COLO668 (cell line): ENCODE data around the gene RNASE13.

Experiments used
- DNase-seq: peaks from one replicate; lab custom pipeline; 2025; ENCODE audit not compliant: unreplicated experiment; lab: John Stamatoyannopoulos, UW

The RNASE13 gene

DNA sequence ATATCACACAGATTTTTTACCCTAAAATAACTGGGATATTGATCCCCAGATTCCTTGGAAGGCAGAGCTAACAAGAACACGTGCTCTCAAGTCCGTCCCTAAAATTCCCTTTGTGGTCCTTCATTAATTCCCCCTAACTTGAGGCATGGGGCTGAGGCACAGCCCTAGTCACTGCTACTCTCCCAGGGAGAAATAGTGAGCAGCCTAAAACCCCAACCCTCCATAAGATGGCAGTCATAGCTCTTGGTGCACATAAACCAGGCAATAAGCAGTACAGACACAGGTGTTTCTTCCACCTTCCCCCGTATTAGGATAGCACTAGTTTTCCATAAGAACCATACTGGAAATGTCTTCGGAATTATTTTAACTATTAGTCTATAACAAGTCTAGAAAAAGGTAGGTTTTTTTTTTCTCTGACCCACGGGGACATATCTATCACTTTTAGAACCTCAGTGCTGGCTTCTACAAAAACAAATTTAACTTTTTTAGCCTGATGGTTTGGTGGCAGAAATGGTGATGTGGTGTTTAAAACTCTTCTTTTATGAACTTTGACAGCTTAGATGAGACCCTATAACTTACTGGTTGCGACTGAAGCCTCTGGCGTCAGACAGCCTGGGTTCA lies 32.4 kb upstream of the RNASE13 start:
- no peak for DNase-seq

DNA sequence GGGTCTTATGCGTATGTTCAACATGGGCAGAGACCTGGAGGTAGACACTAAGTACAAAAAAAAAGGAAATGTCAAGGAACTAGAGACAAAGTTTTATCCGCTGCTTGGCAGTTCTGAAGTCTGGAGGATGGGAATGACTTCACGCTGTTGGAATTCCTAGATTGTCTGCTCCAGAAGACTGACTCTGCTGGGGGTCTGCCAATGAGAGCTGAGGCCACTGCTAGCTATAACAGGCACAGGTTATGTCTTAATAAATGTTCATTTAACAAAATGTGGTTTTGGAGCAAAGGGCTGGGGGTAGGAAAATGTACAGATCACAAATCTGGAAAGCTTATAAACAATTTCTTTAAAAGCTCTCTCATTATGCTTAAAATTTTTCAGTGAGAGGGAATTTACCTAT lies 28.9 kb upstream of the RNASE13 start:
- DNase-seq: no peak

DNA sequence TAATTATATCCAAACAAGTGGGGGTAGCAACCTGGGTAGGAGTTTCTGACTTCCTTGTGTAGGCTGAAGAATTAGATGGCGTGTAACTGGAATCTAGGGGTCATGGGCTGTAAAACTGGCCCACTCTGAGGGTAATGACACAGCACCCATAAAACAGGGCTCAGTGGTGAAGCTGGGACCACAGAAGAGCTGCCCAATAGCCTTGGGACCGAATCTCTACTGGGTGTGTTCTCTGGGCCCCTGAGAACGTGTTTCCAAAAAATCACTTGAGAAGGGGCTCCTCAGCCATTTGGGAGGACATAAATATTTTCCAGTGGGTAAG lies 26.7 kb upstream of the RNASE13 start:
- DNase-seq: no peak

DNA sequence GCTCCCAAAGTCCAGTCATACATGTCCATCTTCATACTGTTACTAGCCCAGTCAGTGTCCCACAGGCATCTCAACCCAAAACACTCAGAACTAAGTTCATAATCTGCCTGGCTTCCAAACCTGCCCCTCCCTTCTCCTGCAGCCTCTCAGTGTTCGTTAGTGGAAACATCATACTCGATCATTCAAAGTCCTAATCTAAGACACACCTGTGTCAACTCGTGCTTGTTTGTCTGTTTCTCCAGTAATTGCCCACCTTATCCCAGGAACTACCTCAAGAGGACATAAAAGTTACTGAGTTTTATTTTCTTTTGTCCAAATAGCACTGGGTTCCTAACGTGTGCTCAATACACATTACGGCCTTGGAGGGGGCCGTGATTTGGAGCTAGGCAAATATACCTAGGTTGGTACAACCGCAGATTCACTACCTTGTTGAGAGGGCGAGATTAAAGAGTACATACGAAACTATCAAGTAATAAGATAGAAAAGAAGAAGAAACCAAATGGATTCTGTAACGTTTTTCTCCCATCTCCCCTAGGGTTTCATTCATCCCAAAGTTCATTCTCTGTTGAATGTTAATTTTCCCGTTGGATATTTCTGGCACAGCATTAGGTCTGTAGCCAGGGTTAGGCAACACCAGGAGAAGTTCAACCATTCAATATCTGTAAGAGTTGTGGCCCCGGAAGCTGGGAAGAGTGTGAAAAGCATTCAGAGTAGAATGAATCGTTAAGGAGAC lies 26.2 kb upstream of the RNASE13 start:
- DNase-seq: no peak

DNA sequence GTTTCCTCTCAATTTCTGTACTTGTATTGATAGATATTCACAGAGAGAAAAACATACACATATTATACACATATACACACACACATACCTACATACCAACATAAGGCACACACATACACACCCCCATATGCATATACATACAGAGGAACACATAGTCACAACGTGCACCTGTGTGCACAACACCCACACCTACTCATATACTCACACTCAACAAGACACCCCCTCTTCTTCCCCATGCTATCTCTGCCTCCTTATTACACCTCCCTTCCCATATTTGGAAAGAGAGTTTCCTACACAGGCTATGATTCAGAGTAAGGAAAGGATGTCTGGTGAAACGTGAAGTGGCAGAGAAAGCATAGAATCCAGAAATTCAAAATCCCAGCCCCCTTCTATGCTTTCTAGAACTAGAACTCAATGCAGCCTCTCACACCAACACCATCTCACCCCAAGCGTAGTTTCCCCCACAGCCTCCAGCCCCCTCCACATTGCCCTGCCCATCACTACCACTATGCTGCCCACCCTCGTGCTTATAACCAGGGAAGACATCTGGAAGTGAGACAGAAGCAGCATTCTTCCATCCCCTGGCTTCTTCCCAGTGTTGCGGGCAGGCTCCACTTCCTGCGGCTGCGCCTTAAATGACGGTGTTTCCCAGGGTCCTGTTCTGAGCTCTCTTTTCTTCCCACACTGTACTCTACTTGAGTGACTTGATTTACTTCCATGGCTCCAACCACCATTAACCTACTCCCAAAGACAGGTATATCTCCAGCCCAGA lies 25.4 kb upstream of the RNASE13 start:
- DNase-seq: no peak

DNA sequence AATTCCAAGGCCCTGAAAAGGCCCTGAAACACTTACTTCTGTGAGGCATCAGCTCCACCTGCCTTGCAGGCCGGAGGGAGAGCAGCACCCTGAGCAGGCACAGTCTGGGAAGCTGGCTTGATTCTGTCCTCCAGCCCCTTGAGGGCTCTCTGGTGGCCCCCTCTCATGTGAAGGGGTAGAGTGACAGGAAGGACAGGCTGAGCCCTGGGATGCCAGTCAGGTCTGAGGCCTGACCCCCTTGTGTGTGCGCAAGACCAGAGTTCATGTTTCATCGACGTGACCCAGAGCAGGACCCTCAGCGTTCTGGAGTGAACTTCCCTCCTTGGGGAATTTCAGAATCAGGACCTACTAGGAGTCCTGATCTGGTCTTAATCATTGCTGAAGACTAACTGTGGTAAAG lies 24.3 kb upstream of the RNASE13 start:
- DNase-seq: no peak

DNA sequence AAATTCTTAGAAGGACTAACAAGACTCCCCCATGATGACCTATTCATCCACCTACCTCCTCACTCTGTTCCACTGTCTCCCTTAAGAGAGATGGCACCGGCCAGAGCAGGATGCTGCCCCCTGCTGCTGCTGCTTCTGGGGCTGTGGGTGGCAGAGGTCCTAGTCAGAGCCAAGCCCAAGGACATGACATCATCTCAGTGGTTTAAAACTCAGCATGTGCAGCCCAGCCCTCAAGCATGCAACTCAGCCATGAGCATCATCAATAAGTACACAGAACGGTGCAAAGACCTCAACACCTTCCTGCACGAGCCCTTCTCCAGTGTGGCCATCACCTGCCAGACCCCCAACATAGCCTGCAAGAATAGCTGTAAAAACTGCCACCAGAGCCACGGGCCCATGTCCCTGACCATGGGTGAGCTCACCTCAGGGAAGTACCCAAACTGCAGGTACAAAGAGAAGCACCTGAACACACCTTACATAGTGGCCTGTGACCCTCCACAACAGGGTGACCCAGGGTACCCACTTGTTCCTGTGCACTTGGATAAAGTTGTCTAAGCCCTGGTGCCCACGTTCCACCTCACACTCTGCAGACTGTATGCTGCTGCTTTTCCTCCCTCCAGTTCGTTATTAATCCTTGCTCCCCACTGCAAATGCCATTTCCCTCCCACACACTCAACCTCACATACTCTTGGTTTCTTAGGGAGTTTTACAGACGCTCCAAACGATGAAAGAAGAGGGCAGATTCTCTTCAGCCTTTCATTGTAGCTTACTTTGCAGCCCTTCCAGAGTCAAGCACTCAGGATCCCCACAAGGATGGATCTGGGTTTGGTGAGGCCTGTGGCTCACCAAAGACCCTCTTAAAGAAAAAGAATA lies 23.4 kb upstream of the RNASE13 start, which contains the start of gene RNASE8:
Gene RNASE8 (plus strand): TSS at position 20 of the 873 bp plus-strand sequence. CDS start 71 bp downstream, at position 91.
- DNase-seq: no peak

DNA sequence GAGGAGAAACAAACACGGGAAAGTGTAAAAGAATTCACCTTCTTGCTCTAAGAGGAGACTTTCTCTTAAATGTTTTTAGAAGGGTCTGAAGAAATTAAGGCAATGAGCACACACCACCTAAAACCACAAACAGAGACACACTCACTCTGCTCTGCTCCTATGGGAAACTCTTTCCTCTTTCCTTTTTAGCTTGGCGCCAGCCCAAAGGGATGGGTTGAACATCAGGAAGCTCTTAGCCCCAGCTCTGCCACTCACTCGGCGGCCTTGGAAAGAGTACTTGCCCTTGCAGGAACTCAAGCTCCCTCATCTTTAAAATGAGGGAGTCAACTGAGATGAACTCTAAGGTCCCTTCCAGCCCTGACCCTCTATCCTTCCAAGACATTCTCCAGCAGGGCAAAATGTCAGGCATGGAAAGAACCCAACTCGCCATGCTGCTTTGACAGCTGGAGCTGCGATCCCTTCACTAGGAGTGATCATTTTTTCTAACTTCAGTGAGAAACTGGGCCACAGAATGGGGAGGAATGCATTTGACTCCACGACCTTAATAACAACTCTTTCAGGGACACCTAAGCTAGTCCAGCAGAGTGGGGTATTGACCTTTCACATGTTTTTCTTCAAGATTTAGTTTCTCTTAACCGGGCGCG lies 22.0 kb upstream of the RNASE13 start:
- DNase-seq: no peak

DNA sequence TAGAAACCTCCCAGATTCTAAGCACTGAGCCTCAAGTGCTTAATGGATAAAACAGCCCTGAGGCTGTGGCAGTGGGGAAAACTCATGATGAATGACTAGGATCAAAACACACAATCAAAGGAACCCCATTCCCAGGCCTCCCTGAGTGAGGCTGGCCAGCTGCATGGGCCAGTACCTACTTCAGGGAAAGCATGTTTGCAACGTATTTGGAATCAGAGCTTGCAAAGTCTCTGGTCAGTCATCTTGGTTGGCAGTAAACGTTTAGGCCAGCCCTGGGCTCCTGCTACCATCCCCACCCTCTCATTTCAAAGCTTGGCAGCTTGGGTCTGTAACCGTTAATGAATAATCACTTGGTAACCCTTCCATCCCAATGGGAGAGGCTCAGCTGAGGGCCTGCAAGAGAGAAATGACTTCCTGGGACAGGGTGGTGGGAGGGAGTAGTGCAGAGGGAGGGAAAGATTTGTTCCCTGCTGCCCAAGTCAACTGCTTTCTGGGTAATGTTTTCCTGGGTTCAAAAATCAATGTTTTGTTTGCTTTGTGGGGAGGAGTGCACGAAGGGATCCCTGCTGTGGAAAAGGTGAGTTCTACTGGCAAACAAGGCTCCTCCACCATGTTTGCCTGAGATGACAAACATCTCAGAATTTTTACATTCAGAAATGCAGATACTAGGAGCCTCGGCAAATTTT lies 21.0 kb upstream of the RNASE13 start:
- DNase-seq: no peak

DNA sequence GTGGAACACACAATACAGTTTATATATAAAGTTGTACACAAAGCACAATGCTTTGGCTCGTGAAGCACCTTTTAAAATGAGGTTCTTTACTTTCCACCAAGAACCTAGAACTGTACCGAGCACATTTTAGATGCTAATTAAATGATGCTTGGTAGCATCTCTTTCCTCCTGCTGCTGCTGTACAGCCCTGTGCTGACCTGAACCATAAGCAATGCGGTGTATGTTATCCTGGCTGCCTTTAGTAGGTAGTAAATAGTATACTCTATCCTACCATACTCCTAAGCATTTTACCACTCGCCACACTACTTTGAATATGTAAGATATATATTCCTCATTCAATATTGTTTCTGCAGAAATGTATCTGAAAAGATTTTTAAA lies 20.1 kb upstream of the RNASE13 start:
- no peak for DNase-seq

DNA sequence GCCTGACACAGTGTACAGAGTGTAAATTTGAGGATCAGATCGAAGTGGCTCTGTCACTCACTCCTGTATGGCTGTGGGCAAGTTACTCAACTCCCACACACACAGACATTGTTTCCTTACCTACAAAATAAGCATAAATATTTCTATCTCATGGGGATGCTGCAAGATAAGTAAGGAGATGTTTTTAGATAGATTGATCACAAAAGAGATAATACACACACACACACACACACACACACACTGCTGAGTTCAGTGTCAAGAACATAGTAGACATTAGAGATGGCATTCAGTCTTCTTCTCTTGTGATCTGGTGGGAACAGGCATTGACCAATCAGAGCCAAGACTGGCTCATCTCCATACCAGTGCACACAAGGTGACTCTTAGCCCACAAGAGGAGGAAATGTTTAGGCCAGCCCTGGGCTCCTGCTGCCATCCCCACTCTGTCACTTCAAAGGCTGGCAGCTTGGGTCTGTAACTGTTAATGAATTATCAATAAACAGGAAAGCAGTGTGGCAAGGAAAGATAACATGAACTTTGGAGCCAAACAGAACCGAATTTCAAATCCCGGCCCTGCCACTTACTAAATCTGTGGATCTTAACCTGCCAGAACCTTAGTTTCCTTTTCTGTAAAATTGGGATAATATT lies 19.6 kb upstream of the RNASE13 start:
- DNase-seq: no peak

DNA sequence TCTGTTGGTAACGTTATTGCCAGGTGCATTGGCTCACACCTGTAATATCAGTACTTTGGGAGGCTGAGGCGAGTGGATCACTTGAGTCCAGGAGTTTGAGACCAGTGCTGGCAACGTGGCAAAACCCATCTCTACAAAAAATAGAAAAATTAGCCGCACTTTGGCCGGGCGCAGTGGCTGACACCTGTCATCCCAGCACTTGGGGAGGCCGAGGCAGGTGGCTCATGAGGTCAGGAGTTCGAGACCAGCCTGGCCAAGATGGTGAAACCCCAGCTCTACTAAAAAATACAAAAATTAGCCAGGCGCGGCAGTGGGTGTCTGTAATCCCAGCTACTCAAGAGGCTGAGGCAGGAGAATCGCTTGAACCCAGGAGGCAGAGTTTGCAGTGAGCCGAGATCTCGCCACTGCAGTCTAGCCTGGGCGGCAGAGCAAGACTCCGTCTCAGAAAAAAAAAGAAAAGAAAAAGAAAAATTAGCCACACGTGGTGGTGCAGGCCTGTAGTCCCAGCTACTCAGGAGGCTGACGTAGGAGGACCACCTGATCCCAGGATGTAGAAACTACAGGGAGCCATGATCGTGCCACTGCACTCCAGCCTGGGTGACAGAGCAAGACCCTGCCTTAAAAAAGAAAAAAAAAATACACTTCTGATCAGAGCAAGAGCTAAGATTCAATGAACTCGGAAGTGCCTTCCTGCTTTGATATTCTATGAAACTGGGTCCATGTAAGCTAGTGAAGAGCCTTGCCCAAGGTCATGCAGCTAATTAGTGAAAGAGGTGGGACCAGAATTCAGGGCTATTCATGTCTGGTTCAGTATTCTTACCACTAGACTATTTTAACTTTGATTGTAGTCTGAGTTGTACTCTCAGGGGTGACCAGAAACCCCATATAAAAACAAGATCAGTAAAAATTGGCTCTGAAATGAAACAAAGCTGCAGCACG lies 18.8 kb upstream of the RNASE13 start:
- DNase-seq: no peak

DNA sequence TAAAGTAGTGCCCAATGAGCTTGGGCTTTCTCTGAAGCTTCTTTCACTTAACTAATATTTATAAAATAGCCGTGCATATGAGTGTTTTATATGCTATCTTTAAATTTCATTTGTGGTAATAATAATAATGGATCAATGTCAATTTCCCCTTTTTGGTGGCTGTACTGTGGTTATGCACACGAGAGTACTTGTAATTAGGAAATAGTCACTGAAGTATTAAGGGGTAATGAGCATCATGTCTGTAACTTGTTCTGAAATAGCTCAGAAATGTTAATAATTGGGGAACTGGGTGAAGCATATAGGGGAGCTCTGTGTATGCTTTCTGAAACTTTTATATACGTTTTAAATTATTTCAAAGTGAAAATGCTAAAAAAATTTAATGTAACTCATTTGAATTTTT lies 16.0 kb upstream of the RNASE13 start:
- no peak for DNase-seq

DNA sequence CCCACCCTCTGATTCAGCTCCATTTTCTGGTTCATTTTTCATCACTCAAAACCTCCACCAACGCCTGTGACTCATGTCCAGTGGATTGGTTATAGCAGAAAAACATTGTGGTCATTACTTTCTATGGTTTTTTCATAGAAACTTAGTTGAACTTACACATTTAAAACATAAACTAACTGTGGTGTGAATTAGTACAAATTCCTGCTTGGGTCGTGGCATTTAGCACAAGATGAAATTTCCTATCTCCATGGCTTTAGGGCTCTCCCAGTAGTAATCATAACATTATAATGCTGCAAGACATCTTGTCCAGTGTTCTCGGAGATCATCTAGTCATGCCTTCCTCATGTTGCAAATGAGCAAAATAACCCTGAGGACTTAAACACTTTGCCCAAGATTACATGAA lies 14.7 kb upstream of the RNASE13 start:
- DNase-seq: no peak

DNA sequence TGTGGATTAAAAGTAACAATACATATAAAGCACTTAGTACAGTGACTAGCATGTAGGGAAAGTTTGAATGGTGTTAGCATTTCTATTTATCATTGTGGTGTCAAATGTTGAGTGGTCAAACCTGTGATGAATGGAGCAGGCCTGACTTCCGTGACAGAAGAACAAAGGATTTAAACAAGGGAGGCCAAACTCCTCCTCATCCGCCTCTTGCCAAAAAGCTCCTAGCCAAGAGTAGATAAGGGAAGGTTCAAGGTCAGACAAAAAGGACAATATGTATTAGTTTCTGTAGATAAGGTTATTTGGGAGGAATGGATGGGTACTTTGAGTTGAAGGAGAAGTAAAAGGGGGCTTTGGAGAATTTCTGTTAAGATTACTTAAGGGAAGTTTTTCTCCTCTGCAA lies 14.0 kb upstream of the RNASE13 start:
- DNase-seq: no peak

DNA sequence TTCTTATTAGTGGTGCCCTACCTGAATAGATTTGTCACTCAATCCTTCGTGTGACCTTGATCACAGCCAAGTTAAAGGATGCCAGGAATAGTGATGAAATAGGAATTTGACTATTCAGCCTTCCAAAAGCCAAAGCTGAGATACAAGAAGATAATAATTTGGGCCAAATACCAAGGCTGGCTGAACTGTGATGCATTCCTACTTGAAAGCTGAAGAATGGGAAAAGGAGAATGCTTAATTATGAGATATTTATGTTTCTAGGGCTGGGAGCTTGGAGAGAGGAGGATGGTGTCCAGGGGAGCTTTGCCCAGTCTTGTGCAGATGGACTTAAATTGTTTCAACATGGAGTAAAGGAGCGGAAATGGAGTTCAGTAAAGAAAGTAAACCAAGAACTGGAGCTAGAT lies 12.8 kb upstream of the RNASE13 start:
- no peak for DNase-seq

DNA sequence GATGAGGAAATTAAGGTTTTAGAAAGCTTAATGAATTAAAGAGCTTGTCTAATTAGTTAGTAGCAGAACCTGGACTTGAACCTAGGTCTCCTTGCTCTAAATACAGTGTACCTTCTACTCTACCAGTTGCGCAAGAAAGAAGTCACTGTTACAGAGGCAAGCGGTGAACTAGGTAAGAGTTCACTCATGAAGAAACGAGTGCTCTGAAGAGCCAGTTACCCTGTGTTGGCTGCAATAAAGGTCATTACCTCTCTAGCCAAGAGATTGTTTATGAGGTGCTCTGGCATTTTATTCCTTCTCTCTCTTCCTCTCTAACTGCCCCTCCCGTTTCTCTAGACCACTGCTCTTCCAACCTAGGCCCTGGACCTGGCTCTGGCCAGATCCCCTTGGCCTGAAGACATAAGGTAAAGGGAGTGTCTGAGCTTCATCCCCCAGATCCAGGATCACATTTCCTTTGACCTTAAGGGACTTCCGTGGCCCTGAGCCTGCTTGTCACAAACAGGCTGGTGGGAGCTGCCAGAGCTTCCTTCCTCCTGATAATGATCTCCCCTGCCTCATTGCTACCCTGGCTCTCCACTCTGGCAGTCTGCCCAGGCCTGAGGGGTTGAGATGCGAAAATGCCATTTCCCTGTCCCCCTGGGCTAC lies 9.5 kb upstream of the RNASE13 start:
- no peak for DNase-seq

DNA sequence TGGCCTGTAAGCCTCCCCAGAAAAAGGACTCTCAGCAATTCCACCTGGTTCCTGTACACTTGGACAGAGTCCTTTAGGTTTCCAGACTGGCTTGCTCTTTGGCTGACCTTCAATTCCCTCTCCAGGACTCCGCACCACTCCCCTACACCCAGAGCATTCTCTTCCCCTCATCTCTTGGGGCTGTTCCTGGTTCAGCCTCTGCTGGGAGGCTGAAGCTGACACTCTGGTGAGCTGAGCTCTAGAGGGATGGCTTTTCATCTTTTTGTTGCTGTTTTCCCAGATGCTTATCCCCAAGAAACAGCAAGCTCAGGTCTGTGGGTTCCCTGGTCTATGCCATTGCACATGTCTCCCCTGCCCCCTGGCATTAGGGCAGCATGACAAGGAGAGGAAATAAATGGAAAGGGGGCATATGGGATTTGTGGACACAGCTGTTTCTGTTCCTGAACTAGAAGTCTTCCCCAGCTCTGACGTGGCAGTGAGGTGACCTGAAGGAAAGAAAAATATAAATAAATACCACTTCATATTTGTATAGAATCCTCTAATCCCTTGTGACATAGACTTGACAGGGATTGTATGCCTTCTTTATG lies 8.9 kb upstream of the RNASE13 start:
- no peak for DNase-seq
